Urinary bladder (tissue), 4 donors: ENCODE results near the gene SLFN5. TPM values are rescaled to one million over a fixed set of nuclear protein-coding genes. Genes with fewer than 3 reads are reported as not detected.
"Not testable (repeated sequence)": the region's sequence is repeated elsewhere in the genome, so short reads cannot be mapped to it uniquely, and the experiment has no call there.

Source experiments
- DNase-seq: peaks from one replicate; pipeline ENCODE4 v3.0.0-alpha.2; 2015; ENCODE audit errors: extremely low spot score
- H3K27ac ChIP-seq: one replicate; pipeline ENCODE4 v1.5.1; 2013; ENCODE audit warnings: low read depth, mild to moderate bottlenecking, moderate library complexity
- H3K36me3 ChIP-seq: one replicate; pipeline ENCODE4 v1.6.1; 2013; ENCODE audit warnings: mild to moderate bottlenecking, moderate library complexity; ENCODE audit not compliant: insufficient read depth
- H3K4me1 ChIP-seq: one replicate; pipeline ENCODE4 v1.6.1; 2013; ENCODE audit warnings: mild to moderate bottlenecking, moderate library complexity; ENCODE audit not compliant: insufficient read depth
- H3K4me3 ChIP-seq: one replicate; pipeline ENCODE4 v1.5.1; 2013; ENCODE audit warnings: low read depth, low read length
- WGBS: extraction: QIAGEN DNeasy Blood & Tissue Kit; methylation state at CpG from one replicate; pipeline ENCODE4 v1.1.7; 2013; 5-methylcytosine and 5-hydroxymethylcytosine counted together
- polyA plus RNA-seq: library from polyadenylated mRNA; stranded (reverse); fragments of 200-250 nt; gene quantifications from one replicate; pipeline ENCODE4 v1.2.3, GENCODE V29; 2013
- total RNA-seq: library from RNA; depleted of rRNA; stranded (reverse); fragments of >200 nt; gene quantifications from one replicate; pipeline ENCODE4 v1.2.3, GENCODE V29; 2014
- donor health status: healthy with polysubstance abuse.
- donor health status: healthy.

The SLFN5 gene
- total and polyA plus RNA-seq, 2 donors, result 12.6 to 30.3 TPM

DNA sequence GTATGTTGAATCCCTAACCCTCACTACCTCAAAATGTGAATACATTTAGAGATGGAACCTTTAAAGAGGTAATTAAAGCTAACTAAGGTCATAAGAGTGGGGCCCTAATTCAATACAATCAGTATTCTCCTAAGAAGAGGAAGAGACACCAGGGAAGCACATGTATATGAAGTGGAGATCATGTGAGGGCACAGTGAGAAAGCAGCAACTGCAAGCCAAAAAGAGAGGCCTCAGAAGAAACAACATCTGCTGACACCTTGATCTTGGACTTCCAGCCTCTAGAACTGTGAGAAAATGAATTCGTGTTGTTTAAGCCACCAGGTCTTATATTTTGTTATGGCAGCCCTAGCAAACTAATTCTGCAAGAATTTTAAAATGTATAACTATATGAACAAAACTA, 13.2 kb upstream of the SLFN5 start:
- WGBS, result 75% methylated on average over 1 of the region's 1 CpG
- no peaks in the 10 kb centered on the region for H3K4me1 ChIP-seq
- H3K4me3 ChIP-seq, result no peak overlapping the region
- DNase-seq, result no peak
- H3K36me3 ChIP-seq, result no peaks in the 10 kb centered on the region
- H3K27ac ChIP-seq, result no peak overlapping the region

DNA sequence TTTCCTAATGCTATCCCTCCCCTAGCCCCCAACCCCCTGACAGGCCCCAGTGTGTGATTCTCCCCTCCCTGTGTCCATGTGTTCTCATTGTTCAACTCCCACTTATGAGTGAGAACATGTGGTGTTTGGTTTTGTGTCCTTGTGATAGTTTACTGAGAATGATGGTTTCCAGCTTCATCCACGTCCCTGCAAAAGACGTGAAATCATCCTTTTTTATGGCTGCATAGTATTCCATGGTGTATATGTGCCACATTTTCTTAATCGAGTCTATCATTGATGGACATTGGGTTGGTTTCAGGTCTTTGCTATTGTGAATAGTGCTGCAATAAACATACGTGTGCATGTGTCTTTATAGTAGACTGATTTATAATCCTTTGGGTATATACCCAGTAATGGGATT, 8.6 kb upstream of the SLFN5 start:
- not testable (repeated sequence) for H3K4me1 ChIP-seq, H3K36me3 ChIP-seq, H3K27ac ChIP-seq, DNase-seq, H3K4me3 ChIP-seq
- 84% methylated on average over 4 of the region's 4 CpGs for WGBS

DNA sequence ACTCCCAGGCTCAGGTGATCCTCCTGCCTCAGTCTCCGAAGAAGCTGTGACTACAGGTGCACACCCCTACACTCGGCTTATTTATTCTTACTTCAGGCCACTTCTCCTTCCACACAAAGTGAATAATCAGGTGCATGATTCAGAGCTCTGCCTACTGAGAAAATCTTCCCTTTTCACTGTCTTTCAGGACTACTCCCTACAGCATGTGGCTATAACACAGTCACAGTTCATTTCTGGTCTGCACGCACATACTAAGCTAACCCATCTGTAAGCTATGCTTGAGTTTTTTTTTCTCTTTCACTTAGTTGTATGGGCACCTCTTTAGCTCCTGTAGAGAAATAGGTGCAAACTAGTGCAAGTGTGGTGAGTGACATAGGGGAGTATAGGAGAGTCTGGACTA, 7.6 kb upstream of the SLFN5 start:
- Histone ChIP-seq H3K27ac (no peak overlapping the region), H3K4me3 (no peak overlapping the region), H3K36me3 (no peaks in the 10 kb centered on the region), H3K4me1 (no peaks in the 10 kb centered on the region)
- 91% methylated on average over 3 of the region's 3 CpGs for WGBS
- DNase-seq, result no peak

DNA sequence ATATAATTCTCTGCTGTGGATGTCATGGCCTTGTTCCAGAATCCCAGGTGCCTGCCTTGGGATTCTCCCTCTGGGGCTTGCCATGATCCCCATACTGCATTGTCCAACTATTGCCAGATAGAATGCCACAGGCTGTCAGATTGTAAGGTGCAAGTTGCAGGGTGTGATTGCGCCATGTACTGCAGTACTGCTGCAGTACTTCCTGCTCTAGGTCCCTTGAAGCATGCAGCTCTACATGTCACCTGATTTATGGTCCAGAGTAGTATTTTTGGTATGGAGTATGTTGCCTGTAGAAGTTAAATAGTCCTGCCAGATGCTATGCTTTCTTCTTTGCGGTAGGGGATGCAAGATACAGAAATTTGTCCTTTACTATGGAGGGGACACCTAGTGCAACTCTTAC, 7.0 kb upstream of the SLFN5 start:
- no peak for DNase-seq

DNA sequence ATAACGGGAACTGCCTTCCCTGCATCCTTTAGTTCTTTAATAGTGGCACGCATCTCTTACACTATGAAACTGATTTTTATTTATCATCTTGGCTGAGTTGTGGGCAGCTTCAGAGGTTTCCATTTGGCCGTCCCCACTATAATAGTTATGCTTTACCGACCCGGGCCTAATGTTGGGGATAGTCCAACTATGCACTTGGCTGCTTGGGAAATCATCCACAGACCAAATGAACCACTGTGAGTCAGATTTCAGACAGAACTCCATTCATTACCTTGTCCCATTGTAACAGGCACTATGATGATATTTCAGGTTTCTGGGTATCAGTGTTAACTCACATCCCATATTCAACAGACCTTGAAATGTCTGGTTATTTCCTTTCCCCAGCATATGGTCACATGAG, 6.1 kb upstream of the SLFN5 start:
- Histone ChIP-seq H3K4me1 (no peaks in the 10 kb centered on the region), H3K4me3 (no peak overlapping the region), H3K27ac (no peak overlapping the region), H3K36me3 (no peaks in the 10 kb centered on the region)
- WGBS, result 78% methylated on average over 5 of the region's 5 CpGs
- no peak for DNase-seq

More for the DNA sequence above, 7.0 kb upstream of the SLFN5 start:
- 51% methylated on average over 2 of the region's 2 CpGs for WGBS
- Histone ChIP-seq H3K4me3 (no peak overlapping the region), H3K36me3 (no peaks in the 10 kb centered on the region), H3K4me1 (no peaks in the 10 kb centered on the region), H3K27ac (no peak overlapping the region)

DNA sequence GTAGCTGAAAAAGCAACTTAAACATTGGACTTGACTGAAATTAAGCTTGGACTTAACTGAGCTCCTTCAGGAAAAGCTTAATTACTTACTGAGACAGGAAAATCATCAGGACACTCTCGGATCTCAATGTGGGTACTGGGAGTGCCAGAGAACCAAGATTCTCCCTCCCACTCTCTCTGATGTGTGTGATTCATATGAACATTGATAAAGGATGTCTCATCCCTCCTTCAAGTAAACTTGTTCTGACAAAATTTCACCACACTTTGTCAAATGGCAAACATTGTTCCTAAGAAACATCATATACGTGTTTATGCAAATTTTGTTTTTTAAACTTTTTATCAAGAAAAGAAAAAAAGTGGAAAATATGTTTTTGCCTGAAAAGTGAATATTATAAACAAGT, 4.1 kb upstream of the SLFN5 start:
- no peak overlapping the region for H3K4me3 ChIP-seq
- H3K36me3 ChIP-seq, result no peaks in the 10 kb centered on the region
- WGBS, result 42% methylated on average over 2 of the region's 2 CpGs
- H3K4me1 ChIP-seq, result no peaks in the 10 kb centered on the region
- no peak for DNase-seq
- H3K27ac ChIP-seq, result no peak overlapping the region

DNA sequence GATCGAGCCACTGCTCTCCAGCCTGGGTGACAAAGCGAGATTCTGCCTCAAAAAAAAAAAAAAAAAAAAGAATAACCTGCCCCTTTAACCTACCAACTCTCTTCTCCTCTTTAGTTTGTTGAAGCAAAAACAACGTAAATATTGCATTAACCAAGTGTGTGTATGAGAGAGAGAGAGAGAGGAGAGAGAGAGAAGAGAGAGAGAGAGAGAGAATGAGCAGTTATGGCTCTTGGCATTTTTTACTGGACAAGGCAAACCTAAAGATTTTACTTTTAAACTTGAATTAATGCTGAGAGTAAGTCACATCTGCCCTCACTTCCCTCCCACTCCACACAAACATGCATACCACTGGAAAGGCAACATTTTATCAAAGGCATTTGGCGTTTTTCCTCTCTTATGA, 3.0 kb upstream of the SLFN5 start:
- no peak overlapping the region for H3K4me3 ChIP-seq
- WGBS, result 72% methylated on average over 4 of the region's 4 CpGs
- no peaks in the 10 kb centered on the region for H3K36me3 ChIP-seq
- H3K27ac ChIP-seq, result no peak overlapping the region
- H3K4me1 ChIP-seq, result no peaks in the 10 kb centered on the region
- DNase-seq, result no peak

DNA sequence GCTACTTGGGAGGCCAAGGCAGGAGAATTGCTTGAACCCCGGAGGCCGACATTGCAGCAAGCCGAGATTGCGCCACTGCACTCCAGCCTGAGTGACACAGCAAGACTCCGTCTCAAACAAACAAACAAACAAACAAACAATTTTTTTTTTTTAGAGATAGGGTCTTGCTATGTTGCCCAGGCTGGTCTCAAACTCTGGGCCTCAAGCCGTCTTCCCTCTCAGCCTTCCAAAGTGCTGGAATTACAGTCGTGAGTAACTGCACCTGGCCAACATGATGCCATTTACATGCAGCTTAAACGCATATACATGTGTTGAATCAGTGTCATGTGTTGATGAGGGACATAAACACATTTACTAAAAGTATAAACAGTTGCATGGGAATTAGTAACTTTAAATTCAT, 2.0 kb upstream of the SLFN5 start:
- H3K4me3 ChIP-seq, result no peak overlapping the region
- 93% methylated on average over 8 of the region's 8 CpGs for WGBS
- no peaks in the 10 kb centered on the region for H3K36me3 ChIP-seq
- no peak for DNase-seq
- H3K27ac ChIP-seq, result no peak overlapping the region
- no peaks in the 10 kb centered on the region for H3K4me1 ChIP-seq

DNA sequence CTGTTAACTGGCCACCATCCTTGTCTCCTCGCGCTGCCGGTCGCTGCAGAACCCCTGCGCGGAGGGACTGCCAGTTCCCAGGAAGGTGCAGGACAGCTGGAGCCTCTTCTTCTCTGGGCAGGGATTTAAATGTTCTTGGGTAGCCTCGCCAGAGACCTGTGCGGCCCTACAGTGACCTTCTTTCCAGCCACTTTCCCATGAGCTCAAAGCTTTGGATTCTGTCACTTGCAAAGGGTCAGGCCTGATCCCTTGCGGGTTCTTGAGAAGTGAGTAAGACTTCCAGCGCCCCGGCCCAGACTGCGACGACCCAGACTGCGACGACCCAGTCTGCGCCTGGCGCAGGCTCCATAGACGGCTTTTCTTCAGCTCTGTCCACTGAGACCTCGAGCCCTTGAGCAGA, 1.4 kb upstream of the SLFN5 start:
- 82% methylated on average over 19 of the region's 19 CpGs for WGBS
- H3K27ac ChIP-seq, result peak overlapping the region; percentile 82
- no peak for DNase-seq
- no peaks in the 10 kb centered on the region for H3K4me1 ChIP-seq
- H3K36me3 ChIP-seq, result no peaks in the 10 kb centered on the region
- H3K4me3 ChIP-seq, result peak overlapping the region; percentile 70

DNA sequence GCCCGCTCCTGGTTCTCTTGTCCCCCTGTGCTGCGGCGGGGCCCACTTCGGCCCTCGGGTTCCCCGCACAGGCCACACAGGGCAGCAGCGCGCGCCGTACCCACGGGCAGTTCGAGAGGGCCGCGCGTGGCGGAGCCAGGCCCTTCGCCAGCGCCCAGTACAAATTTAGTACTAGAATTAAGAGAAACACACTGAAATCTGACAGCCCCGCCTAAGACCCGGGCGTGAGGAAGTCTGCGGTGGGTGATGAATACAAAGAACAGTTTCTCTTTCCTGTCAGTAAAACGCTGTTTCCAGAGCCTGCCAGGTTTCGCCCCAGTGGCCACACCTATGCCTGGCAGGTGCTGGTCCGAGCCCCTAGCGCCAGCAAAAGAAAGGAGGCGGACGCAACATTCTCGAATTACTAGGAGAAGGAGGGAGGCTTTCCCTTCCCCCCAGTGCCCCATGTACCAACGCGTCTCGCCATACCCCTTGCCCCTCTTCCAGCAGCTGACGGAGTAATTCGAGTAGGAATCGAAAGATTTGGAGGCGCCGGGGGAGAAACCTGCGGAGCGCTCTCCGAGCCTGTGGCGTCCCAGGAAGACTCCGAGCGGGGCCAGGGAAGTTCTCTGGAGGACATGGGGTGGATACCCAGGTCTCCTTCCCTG, 591 bp upstream of the SLFN5 start:
- DNase-seq, result peak; percentile 59

DNA sequence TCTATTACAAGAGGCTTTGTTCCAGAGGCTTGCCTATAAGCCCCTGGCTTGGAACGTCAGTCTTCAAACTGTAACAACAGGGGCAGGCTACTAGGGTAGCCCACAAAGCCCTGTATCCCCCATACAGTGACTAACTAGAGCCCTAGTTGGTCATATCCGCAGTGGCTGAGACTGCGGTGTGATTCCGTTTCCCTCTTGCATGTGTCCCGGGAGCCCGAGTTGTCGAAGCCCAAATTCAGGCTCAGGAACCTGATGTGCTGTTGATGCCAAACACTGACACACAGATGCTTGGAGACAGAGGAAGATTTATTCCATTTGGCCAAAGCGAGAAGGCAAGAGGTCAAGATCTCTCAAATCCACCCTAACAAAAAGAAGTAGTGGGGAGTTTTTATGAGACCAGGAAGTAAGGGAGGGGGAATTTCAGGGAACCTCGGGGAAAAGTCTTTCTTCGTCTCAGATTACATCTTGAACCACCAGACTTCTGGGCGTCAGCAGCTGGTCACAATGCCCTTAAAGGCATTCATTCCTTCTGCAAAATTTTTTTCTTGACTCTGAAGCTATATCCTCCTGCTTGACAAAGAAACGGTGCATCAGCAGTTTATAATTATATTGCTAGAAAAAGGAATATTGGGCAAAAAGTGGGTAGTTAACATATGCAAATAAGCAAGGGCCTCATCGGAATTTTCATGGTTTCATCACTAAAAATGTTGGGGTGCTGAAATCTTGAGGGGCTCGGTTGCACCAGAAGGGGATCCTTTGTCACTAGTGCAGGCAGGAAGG, 879 bp downstream of the SLFN5 start:
- Histone ChIP-seq H3K27ac (peak overlapping the region; percentile 96), H3K4me1 (no peaks in the 10 kb centered on the region)
- peak; percentile 67 for DNase-seq

More for the DNA sequence above, 591 bp upstream of the SLFN5 start:
- H3K4me1 ChIP-seq, result no peaks in the 10 kb centered on the region
- H3K36me3 ChIP-seq, result no peaks in the 10 kb centered on the region
- H3K4me3 ChIP-seq, result peak overlapping the region; percentile 70
- 2% methylated on average over 43 of the region's 43 CpGs for WGBS
- H3K27ac ChIP-seq, result peak overlapping the region; percentile 91

DNA sequence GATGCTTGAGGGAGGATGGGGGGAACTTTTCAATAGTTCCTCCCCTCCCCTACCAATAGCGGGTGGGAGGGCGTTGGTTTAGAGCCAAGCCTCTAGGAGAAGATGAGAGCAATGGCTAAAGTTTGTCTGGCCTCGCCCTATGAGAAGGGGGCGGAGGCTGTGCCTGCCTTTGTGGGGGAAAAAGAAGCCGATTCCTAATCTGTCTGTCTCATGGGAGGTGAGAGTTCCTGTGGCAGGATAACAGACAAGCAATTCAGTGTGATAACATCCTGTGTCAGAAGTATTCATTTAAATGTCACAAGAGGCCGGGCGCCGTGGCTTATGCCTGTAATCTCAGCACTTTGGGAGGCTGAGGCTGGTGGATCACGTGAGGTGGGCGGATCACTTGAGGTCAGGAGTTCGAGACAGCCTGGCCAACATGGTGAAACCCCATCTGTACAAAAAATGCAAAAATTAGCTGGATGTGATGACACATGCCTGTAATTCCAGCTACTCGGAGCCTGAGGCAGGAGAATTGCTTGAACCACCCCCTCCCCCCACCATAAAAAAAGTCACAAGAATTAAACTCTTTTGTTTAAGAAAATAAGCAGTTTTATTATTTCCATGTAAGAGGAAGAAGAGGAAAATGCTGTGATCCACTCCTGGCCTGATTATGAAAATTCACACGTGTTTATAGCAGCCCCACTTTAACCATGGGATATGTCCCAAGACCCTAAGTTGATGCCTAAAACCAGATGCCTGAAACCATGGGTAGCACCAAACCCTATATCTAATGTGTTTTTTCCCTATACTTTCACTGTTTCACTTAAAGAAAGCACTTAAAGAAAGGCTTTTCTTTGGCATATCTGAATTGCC, 1.7 kb downstream of the SLFN5 start:
- peak; percentile 29 for DNase-seq
- peak overlapping the region; percentile 70 for H3K4me3 ChIP-seq
- peaks cover 3% of the 10 kb centered on the region for H3K36me3 ChIP-seq
- WGBS, result 19% methylated on average over 13 of the region's 13 CpGs
- H3K27ac ChIP-seq, result peak overlapping the region; percentile 67
- no peaks in the 10 kb centered on the region for H3K4me1 ChIP-seq

More for the DNA sequence above, 879 bp downstream of the SLFN5 start:
- Histone ChIP-seq H3K4me3 (peak overlapping the region; percentile 70), H3K36me3 (peaks cover 3% of the 10 kb centered on the region)
- WGBS, result 3% methylated on average over 14 of the region's 14 CpGs

DNA sequence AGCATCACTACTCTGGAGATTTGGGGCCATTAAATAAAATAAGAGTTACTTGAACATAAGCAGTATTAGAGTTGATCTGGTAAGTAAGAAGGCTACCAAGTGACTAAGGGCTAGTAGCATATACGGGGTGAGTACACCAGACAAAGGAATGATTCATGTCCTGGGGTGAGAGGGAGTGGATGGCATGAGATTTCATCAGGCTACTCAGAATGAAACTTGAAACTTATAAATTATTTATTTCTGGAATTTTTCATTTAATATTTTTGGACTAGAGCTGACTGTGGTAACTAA, 2.3 kb downstream of the SLFN5 start:
- DNase-seq, result no peak
- 51% methylated on average over 1 of the region's 1 CpG for WGBS
- no peaks in the 10 kb centered on the region for H3K4me1 ChIP-seq
- peak overlapping the region; percentile 67 for H3K27ac ChIP-seq
- H3K36me3 ChIP-seq, result peaks cover 3% of the 10 kb centered on the region
- no peak overlapping the region for H3K4me3 ChIP-seq

DNA sequence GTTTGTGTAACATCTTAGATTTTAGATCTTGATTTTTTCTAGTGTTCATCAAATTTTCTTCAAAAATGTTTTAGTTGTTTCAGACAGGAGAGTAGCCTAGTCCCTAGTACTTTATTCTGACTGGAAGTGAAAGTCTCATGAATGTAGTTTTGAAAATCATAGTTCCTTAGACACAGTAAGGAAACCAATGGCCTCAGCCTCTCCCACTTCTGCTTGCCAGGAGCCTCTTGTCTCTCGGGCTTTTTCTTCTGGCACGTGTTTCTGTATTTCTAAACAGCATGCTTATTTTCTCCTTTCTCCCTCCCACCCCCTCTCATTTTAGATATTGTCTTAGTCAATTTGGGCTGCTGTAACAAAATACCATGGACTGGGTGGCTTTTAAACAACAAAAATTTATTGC, 9.8 kb downstream of the SLFN5 start:
- 33% methylated on average over 2 of the region's 2 CpGs for WGBS
- DNase-seq, result no peak
- Histone ChIP-seq H3K4me3 (no peak overlapping the region), H3K36me3 (peaks cover 3% of the 10 kb centered on the region), H3K4me1 (no peaks in the 10 kb centered on the region), H3K27ac (no peak overlapping the region)
